Mucosa of rectum (tissue), 2 donors: ENCODE data around the gene TARS3.

Experiments
- H3K27ac ChIP-seq, 2 donors: one replicate each; pipeline ENCODE4 v1.7.0; 2013; ENCODE audit warnings: inconsistent platforms in 2 of 2, low read depth in 2 of 2, low read length in 2 of 2
- H3K27me3 ChIP-seq, 2 donors: one replicate each; pipeline ENCODE4 v1.7.0; 2013; ENCODE audit warnings: low read length in 2 of 2; ENCODE audit not compliant: control insufficient read depth in 2 of 2, insufficient read depth in 2 of 2
- H3K36me3 ChIP-seq, 2 donors: one replicate each; pipeline ENCODE4 v1.7.0; 2013; ENCODE audit warnings: low read length in 2 of 2; ENCODE audit not compliant: control insufficient read depth in 2 of 2, insufficient read depth in 2 of 2
- H3K4me1 ChIP-seq, 2 donors: one replicate each; pipeline ENCODE4 v1.7.0; 2013; ENCODE audit warnings: low read length in 2 of 2, mild to moderate bottlenecking in 1 of 2; ENCODE audit not compliant: control insufficient read depth in 2 of 2, insufficient read depth in 2 of 2
- H3K4me3 ChIP-seq, 2 donors: one replicate each; pipeline ENCODE4 v1.7.0; 2013; ENCODE audit warnings: low read length in 2 of 2
- H3K9ac ChIP-seq, 2 donors: one replicate each; pipeline ENCODE4 v1.7.0; 2013; ENCODE audit warnings: low read length in 2 of 2, low read depth in 1 of 2, mild to moderate bottlenecking in 1 of 2
- H3K9me3 ChIP-seq, 2 donors: one replicate each; pipeline ENCODE4 v1.7.0; 2013; ENCODE audit warnings: low read length in 2 of 2; ENCODE audit not compliant: control insufficient read depth in 2 of 2
- donor health status: healthy.
- donor health status: Normal muscosa, but diverticular disease.

The TARS3 gene

GRCh38 chr15:101618076-101618475 is 106.2 kb downstream of the TARS3 start:
- H3K9ac ChIP-seq = no peak overlapping the region
- no peaks in the 10 kb centered on the region for H3K27me3 ChIP-seq
- H3K4me1 ChIP-seq = peaks cover 5 to 14% of the 10 kb centered on the region in 2 donors
- no peak overlapping the region for H3K27ac ChIP-seq
- no peaks in the 10 kb centered on the region for H3K36me3 ChIP-seq
- H3K4me3 ChIP-seq = no peak overlapping the region
- no peaks in the 10 kb centered on the region for H3K9me3 ChIP-seq

- Histone ChIP-seq H3K27me3 (no peaks in the 10 kb centered on the region), H3K4me3 (no peak overlapping the region), H3K4me1 (peaks cover 7 to 15% of the 10 kb centered on the region in 2 donors), H3K36me3 (no peaks in the 10 kb centered on the region), H3K27ac (no peak overlapping the region), H3K9ac (no peak overlapping the region), H3K9me3 (no peaks in the 10 kb centered on the region)
Measured at GRCh38 chr15:101617390-101617965, 106.8 kb downstream of the TARS3 start.

- Histone ChIP-seq H3K9me3 (no peaks in the 10 kb centered on the region), H3K4me1 (peaks cover 7 to 15% of the 10 kb centered on the region in 2 donors), H3K36me3 (no peaks in the 10 kb centered on the region), H3K27me3 (no peaks in the 10 kb centered on the region), H3K4me3 (no peak overlapping the region), H3K27ac (no peak overlapping the region), H3K9ac (no peak overlapping the region)
Measured at GRCh38 chr15:101615986-101616848, 108.1 kb downstream of the TARS3 start.

GRCh38 chr15:101615414-101615985 is 108.8 kb downstream of the TARS3 start:
- no peak overlapping the region for H3K9ac ChIP-seq

GRCh38 chr15:101614761-101615160 is 109.5 kb downstream of the TARS3 start:
- Histone ChIP-seq H3K4me3 (no peak overlapping the region), H3K27ac (no peak overlapping the region), H3K27me3 (no peaks in the 10 kb centered on the region), H3K9ac (no peak overlapping the region), H3K36me3 (no peaks in the 10 kb centered on the region), H3K4me1 (peaks cover 7 to 15% of the 10 kb centered on the region in 2 donors), H3K9me3 (no peaks in the 10 kb centered on the region)

More at GRCh38 chr15:101615414-101615985, 108.8 kb downstream of the TARS3 start:
- Histone ChIP-seq H3K27me3 (no peaks in the 10 kb centered on the region), H3K36me3 (no peaks in the 10 kb centered on the region), H3K9me3 (no peaks in the 10 kb centered on the region), H3K4me1 (peaks cover 7 to 15% of the 10 kb centered on the region in 2 donors), H3K4me3 (no peak overlapping the region), H3K27ac (no peak overlapping the region)

- Histone ChIP-seq H3K36me3 (no peaks in the 10 kb centered on the region), H3K27me3 (no peaks in the 10 kb centered on the region), H3K4me3 (no peak overlapping the region), H3K4me1 (peaks cover 7 to 15% of the 10 kb centered on the region in 2 donors), H3K27ac (no peak overlapping the region), H3K9me3 (no peaks in the 10 kb centered on the region), H3K9ac (no peak overlapping the region)
Measured at GRCh38 chr15:101614001-101614585, 110.2 kb downstream of the TARS3 start.

- H3K4me1 ChIP-seq = peaks cover 7 to 15% of the 10 kb centered on the region in 2 donors
Measured at GRCh38 chr15:101613130-101614000, 110.9 kb downstream of the TARS3 start.

GRCh38 chr15:101612676-101613075 is 111.6 kb downstream of the TARS3 start:
- Histone ChIP-seq H3K9ac (no peak overlapping the region), H3K4me3 (no peak overlapping the region), H3K27ac (no peak overlapping the region), H3K4me1 (peaks cover 7 to 15% of the 10 kb centered on the region in 2 donors), H3K9me3 (no peaks in the 10 kb centered on the region), H3K27me3 (no peaks in the 10 kb centered on the region), H3K36me3 (no peaks in the 10 kb centered on the region)

More at GRCh38 chr15:101613130-101614000, 110.9 kb downstream of the TARS3 start:
- Histone ChIP-seq H3K27me3 (no peaks in the 10 kb centered on the region), H3K9ac (no peak overlapping the region), H3K4me3 (no peak overlapping the region), H3K27ac (no peak overlapping the region), H3K36me3 (no peaks in the 10 kb centered on the region), H3K9me3 (no peaks in the 10 kb centered on the region)

- Histone ChIP-seq H3K27ac (no peak overlapping the region), H3K27me3 (no peaks in the 10 kb centered on the region), H3K36me3 (no peaks in the 10 kb centered on the region), H3K9me3 (no peaks in the 10 kb centered on the region), H3K9ac (no peak overlapping the region), H3K4me3 (no peak overlapping the region), H3K4me1 (peaks cover 7 to 15% of the 10 kb centered on the region in 2 donors)
Measured at GRCh38 chr15:101611580-101612299, 112.5 kb downstream of the TARS3 start.
